ENCODE data around the gene CYREN.

The CYREN gene

GRCh38 chr7:135186841-135187253, 16.3 kb upstream of the CYREN start:
- peaks cover 12% of the 10 kb centered on the region for H3K9me3 ChIP-seq (ENCODE audit: control insufficient read depth, low read length)
- WGBS, 2 experiments (ENCODE audit: insufficient coverage in 2 of 2): 89% methylated on average over 11 to 12 of the region's 12 CpGs
- H3K36me3 ChIP-seq (ENCODE audit: control insufficient read depth, insufficient read depth, low read length): peaks cover 43% of the 10 kb centered on the region
- no peak overlapping the region for H3K4me3 ChIP-seq (ENCODE audit: extremely low read depth, insufficient read depth, low read length, poor library complexity, severe bottlenecking)
- H3K4me1 ChIP-seq (ENCODE audit: control insufficient read depth, insufficient read depth, low read length, poor library complexity, severe bottlenecking): no peaks in the 10 kb centered on the region
- no peak overlapping the region for H3K27ac ChIP-seq (ENCODE audit: low read depth, low read length, severe bottlenecking)

DNA sequence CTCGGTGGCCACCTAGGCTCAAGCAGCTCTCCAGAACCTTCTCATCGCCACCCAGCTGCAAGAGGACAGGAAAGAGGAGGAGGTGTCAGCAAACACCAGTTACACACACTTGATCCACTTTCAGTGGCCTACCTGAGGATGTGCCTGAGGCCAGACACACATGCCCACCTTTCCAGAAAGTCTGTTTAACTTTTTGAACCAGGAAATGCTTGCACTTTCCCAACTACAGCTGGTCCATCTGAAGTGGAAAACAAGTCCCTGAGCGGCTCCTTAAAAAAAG, 15.7 kb upstream of the CYREN start:
- peaks cover 40% of the 10 kb centered on the region for H3K36me3 ChIP-seq (ENCODE audit: control insufficient read depth, insufficient read depth, low read length)
- no peaks in the 10 kb centered on the region for H3K4me1 ChIP-seq (ENCODE audit: control insufficient read depth, insufficient read depth, low read length, poor library complexity, severe bottlenecking)
- H3K4me3 ChIP-seq (ENCODE audit: extremely low read depth, insufficient read depth, low read length, poor library complexity, severe bottlenecking): no peak overlapping the region
- WGBS, 2 experiments (ENCODE audit: insufficient coverage in 2 of 2): 71 to 100% methylated on average over 1 to 3 of the region's 3 CpGs
- H3K9me3 ChIP-seq (ENCODE audit: control insufficient read depth, low read length): peaks cover 19% of the 10 kb centered on the region
- H3K27ac ChIP-seq (ENCODE audit: low read depth, low read length, severe bottlenecking): no peak overlapping the region

- Histone ChIP-seq H3K36me3 (ENCODE audit: control insufficient read depth, insufficient read depth, low read length) (peaks cover 40% of the 10 kb centered on the region), H3K9me3 (ENCODE audit: control insufficient read depth, low read length) (peaks cover 24% of the 10 kb centered on the region), H3K4me1 (ENCODE audit: control insufficient read depth, insufficient read depth, low read length, poor library complexity, severe bottlenecking) (no peaks in the 10 kb centered on the region), H3K27ac (ENCODE audit: low read depth, low read length, severe bottlenecking) (no peak overlapping the region), H3K4me3 (ENCODE audit: extremely low read depth, insufficient read depth, low read length, poor library complexity, severe bottlenecking) (no peak overlapping the region)
- WGBS, 2 experiments (ENCODE audit: insufficient coverage in 2 of 2): 81 to 94% methylated on average over 4 to 5 of the region's 7 CpGs
Observed at GRCh38 chr7:135185471-135186260, 15.2 kb upstream of the CYREN start.

GRCh38 chr7:135184254-135184841, 13.8 kb upstream of the CYREN start:
- peaks cover 40% of the 10 kb centered on the region for H3K36me3 ChIP-seq (ENCODE audit: control insufficient read depth, insufficient read depth, low read length)
- no peak overlapping the region for H3K4me3 ChIP-seq (ENCODE audit: extremely low read depth, insufficient read depth, low read length, poor library complexity, severe bottlenecking)
- 94 to 95% methylated on average over 2 to 3 of the region's 5 CpGs for WGBS, 2 experiments (ENCODE audit: insufficient coverage in 2 of 2)
- no peaks in the 10 kb centered on the region for H3K4me1 ChIP-seq (ENCODE audit: control insufficient read depth, insufficient read depth, low read length, poor library complexity, severe bottlenecking)
- no peak overlapping the region for H3K27ac ChIP-seq (ENCODE audit: low read depth, low read length, severe bottlenecking)
- peaks cover 37% of the 10 kb centered on the region for H3K9me3 ChIP-seq (ENCODE audit: control insufficient read depth, low read length)

DNA sequence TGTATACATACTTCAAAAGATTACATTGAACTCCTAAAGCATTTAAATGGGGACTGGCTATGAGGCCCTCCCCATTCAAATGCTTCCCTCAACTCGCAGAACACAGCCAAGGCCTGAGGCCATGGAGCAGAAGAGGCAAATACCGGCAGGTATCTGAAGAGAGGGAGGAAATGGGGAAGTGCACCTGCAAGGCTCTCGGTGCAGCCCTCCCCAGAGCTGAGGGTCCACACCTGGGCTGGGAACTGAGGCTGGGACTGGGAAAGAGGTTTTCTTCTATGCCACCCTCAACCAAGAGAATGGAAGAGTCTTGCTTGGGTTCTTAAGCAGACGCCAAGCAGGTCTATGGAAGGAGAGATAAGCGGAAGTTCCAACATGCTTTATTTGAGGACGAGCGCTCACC, 13.0 kb upstream of the CYREN start:
- WGBS, 2 experiments (ENCODE audit: insufficient coverage in 2 of 2): 90 to 100% methylated on average over 5 to 6 of the region's 7 CpGs
- Histone ChIP-seq H3K4me1 (ENCODE audit: control insufficient read depth, insufficient read depth, low read length, poor library complexity, severe bottlenecking) (no peaks in the 10 kb centered on the region), H3K9me3 (ENCODE audit: control insufficient read depth, low read length) (peaks cover 43% of the 10 kb centered on the region), H3K27ac (ENCODE audit: low read depth, low read length, severe bottlenecking) (no peak overlapping the region), H3K36me3 (ENCODE audit: control insufficient read depth, insufficient read depth, low read length) (peaks cover 33% of the 10 kb centered on the region), H3K4me3 (ENCODE audit: extremely low read depth, insufficient read depth, low read length, poor library complexity, severe bottlenecking) (no peak overlapping the region)

- Histone ChIP-seq H3K4me1 (ENCODE audit: control insufficient read depth, insufficient read depth, low read length, poor library complexity, severe bottlenecking) (no peaks in the 10 kb centered on the region), H3K36me3 (ENCODE audit: control insufficient read depth, insufficient read depth, low read length) (peaks cover 30% of the 10 kb centered on the region), H3K4me3 (ENCODE audit: extremely low read depth, insufficient read depth, low read length, poor library complexity, severe bottlenecking) (no peak overlapping the region), H3K9me3 (ENCODE audit: control insufficient read depth, low read length) (peaks cover 45% of the 10 kb centered on the region), H3K27ac (ENCODE audit: low read depth, low read length, severe bottlenecking) (no peak overlapping the region)
- WGBS, 2 experiments (ENCODE audit: insufficient coverage in 2 of 2): 95 to 96% methylated on average over 25 to 27 of the region's 31 CpGs
Observed at GRCh38 chr7:135181929-135182678, 11.6 kb upstream of the CYREN start.

DNA sequence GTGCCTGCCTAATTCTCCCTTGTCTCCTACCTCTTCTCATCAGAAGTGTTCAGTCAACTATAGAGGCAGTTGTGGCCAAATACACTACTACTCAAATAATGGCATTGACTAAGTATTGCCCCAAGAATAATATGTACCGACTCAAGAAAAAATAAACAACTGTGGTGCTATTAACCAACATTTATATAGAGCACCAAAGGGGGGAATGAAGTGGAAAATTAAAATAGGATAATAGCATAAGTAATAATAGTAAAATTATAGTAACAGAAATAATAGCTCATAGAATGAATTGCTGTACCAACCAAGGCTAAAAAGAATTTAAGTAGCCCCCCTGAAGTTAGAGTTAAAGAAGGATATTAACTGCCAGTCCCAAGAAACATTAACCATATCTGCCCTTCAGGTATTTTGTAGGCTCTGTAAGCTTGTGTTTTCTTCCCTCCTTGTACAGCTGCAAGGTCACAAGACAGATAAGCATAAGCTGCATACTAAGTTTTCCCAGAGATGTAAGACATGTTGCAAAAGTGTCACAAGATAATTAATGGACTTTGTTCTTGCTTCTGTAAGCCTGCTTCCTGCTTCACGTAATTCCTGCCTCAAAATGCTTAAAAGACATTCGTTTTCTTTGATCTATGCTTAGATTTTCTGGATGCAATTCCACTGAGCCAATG, 10.9 kb upstream of the CYREN start:
- Histone ChIP-seq H3K36me3 (ENCODE audit: control insufficient read depth, insufficient read depth, low read length) (peaks cover 27% of the 10 kb centered on the region), H3K9me3 (ENCODE audit: control insufficient read depth, low read length) (peaks cover 45% of the 10 kb centered on the region), H3K4me1 (ENCODE audit: control insufficient read depth, insufficient read depth, low read length, poor library complexity, severe bottlenecking) (no peaks in the 10 kb centered on the region), H3K4me3 (ENCODE audit: extremely low read depth, insufficient read depth, low read length, poor library complexity, severe bottlenecking) (no peak overlapping the region), H3K27ac (ENCODE audit: low read depth, low read length, severe bottlenecking) (no peak overlapping the region)
- 85 to 93% methylated on average over 2 of the region's 3 CpGs for WGBS, 2 experiments (ENCODE audit: insufficient coverage in 2 of 2)

DNA sequence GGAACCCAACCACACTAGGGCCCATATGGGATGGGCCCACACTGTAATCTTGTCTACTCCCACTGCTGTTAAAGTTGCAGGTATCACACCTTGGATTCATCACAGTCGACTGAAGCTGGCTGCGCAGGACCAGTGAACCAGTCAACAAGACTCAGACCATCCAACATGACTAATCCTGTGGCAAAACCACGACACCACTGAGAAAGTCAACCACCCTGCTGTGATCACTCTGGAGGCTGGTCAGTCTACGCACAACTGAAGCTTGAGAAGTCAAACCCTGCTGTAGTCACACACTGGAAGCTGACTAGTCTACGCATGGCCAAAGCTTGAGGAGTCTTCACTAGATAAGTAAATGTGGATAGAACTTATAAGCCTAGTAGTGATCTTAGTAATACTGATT, 9.6 kb upstream of the CYREN start:
- no peaks in the 10 kb centered on the region for H3K4me1 ChIP-seq (ENCODE audit: control insufficient read depth, insufficient read depth, low read length, poor library complexity, severe bottlenecking)
- no peak overlapping the region for H3K27ac ChIP-seq (ENCODE audit: low read depth, low read length, severe bottlenecking)
- H3K4me3 ChIP-seq (ENCODE audit: extremely low read depth, insufficient read depth, low read length, poor library complexity, severe bottlenecking): no peak overlapping the region
- H3K36me3 ChIP-seq (ENCODE audit: control insufficient read depth, insufficient read depth, low read length): peaks cover 16% of the 10 kb centered on the region
- peaks cover 45% of the 10 kb centered on the region for H3K9me3 ChIP-seq (ENCODE audit: control insufficient read depth, low read length)
- WGBS, 2 experiments (ENCODE audit: insufficient coverage in 2 of 2): 90 to 92% methylated on average over 4 of the region's 5 CpGs

GRCh38 chr7:135179321-135179925, 8.9 kb upstream of the CYREN start:
- WGBS, 2 experiments (ENCODE audit: insufficient coverage in 2 of 2): 88 to 93% methylated on average over 8 of the region's 8 CpGs
- peaks cover 45% of the 10 kb centered on the region for H3K9me3 ChIP-seq (ENCODE audit: control insufficient read depth, low read length)
- no peaks in the 10 kb centered on the region for H3K4me1 ChIP-seq (ENCODE audit: control insufficient read depth, insufficient read depth, low read length, poor library complexity, severe bottlenecking)
- peaks cover 16% of the 10 kb centered on the region for H3K36me3 ChIP-seq (ENCODE audit: control insufficient read depth, insufficient read depth, low read length)
- no peak overlapping the region for H3K4me3 ChIP-seq (ENCODE audit: extremely low read depth, insufficient read depth, low read length, poor library complexity, severe bottlenecking)
- H3K27ac ChIP-seq (ENCODE audit: low read depth, low read length, severe bottlenecking): no peak overlapping the region

DNA sequence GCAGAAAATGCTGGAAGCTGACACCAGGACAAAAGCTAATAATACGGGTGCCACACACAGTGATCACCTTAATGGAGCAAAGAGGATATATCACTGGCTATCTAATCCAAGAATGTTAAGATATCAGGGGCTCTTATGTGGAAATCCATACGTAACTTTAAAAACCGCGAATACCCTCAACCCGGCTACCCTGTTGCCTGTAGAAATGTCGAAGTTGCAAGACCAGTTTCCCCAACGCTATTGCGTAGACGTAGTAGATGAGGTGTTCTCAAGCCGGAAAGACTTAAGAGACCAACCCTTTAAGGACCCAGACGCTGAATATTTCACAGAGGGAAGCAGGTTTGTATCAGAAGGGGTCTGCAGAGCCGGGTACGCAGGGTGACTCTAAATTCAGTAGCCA, 7.9 kb upstream of the CYREN start:
- peaks cover 45% of the 10 kb centered on the region for H3K9me3 ChIP-seq (ENCODE audit: control insufficient read depth, low read length)
- WGBS, 2 experiments (ENCODE audit: insufficient coverage in 2 of 2): 89 to 92% methylated on average over 10 to 13 of the region's 13 CpGs
- no peaks in the 10 kb centered on the region for H3K4me1 ChIP-seq (ENCODE audit: control insufficient read depth, insufficient read depth, low read length, poor library complexity, severe bottlenecking)
- H3K4me3 ChIP-seq (ENCODE audit: extremely low read depth, insufficient read depth, low read length, poor library complexity, severe bottlenecking): no peak overlapping the region
- H3K27ac ChIP-seq (ENCODE audit: low read depth, low read length, severe bottlenecking): no peak overlapping the region
- peaks cover 6% of the 10 kb centered on the region for H3K36me3 ChIP-seq (ENCODE audit: control insufficient read depth, insufficient read depth, low read length)

All from mesodermal cell (in vitro differentiated cells).